Progenitor cell of endocrine pancreas (in vitro differentiated cells): ENCODE measurements around the gene NPFF. TPM values are rescaled to one million over a fixed set of nuclear protein-coding genes. Genes with fewer than 3 reads are reported as not detected.

Experiments used
- DNase-seq: peaks from one replicate; pipeline ENCODE4 v3.0.0; 2021; ENCODE audit warnings: low spot score; ENCODE audit not compliant: unreplicated experiment
- H3K27ac Mint-ChIP-seq: 2 replicates; pipeline ENCODE4 v1.8.0; 2021; ENCODE audit warnings: mild to moderate bottlenecking, moderate library complexity, mixed read lengths
- H3K27me3 Mint-ChIP-seq: 2 replicates; pipeline ENCODE4 v1.8.0; 2021; ENCODE audit warnings: mixed read lengths
- H3K36me3 Mint-ChIP-seq: 2 replicates; pipeline ENCODE4 v1.8.0; 2022; ENCODE audit warnings: mixed read lengths; ENCODE audit not compliant: insufficient read depth
- H3K4me1 Mint-ChIP-seq: 2 replicates; pipeline ENCODE4 v1.8.0; 2021; ENCODE audit warnings: low read depth, mixed read lengths
- H3K4me3 Mint-ChIP-seq: 2 replicates; pipeline ENCODE4 v1.8.0; 2021; ENCODE audit warnings: low read depth, mild to moderate bottlenecking, moderate library complexity, mixed read lengths
- H3K9me3 Mint-ChIP-seq: 2 replicates; pipeline ENCODE4 v1.8.0; 2021; ENCODE audit warnings: low read depth, mixed read lengths
- CTCF ChIP-seq: fragments of 200-600 bp; sonication (generic); IDR thresholded peaks from one replicate; pipeline ENCODE4 v1.5.0; 2021; ENCODE audit warnings: antibody characterized with exemption, mild to moderate bottlenecking; ENCODE audit not compliant: unreplicated experiment
- total RNA-seq: library from RNA; stranded (reverse); gene quantifications from 2 replicates; pipeline ENCODE4 v1.2.1, GENCODE V29; 2021

Gene NPFF
- total RNA-seq, 1 donor from 2014 or later: not detected

DNA sequence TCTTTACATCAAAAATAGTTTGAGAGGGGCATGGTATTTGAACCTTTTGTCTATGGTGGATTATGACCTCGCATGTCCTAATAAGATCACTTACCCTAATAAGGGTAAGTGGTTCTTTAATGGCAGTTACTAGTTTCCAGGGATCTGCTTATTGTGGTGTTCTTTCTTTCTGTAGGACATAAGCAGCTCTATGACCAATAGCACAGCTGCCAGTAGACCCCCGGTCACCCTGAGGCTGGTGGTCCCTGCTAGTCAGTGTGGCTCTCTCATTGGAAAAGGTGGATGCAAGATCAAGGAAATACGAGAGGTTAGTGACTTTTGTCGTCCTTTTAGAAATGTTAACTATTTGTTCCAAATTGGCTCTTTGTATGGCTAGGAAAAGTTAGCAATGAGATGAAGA lies 48.2 kb downstream of the NPFF start:
- peak overlapping the region; percentile 52 for H3K27ac Mint-ChIP-seq
- H3K36me3 Mint-ChIP-seq: peaks cover 54% of the 10 kb centered on the region
- no peaks in the 10 kb centered on the region for H3K9me3 Mint-ChIP-seq
- H3K4me3 Mint-ChIP-seq: no peak overlapping the region
- DNase-seq: no peak
- TF ChIP-seq CTCF: no peak
- peaks cover 19% of the 10 kb centered on the region for H3K4me1 Mint-ChIP-seq
- H3K27me3 Mint-ChIP-seq: no peaks in the 10 kb centered on the region

Other genes starting within 250 kb of the NPFF start
- gene ESPL1, start 239.2 kb downstream of the NPFF start, total RNA-seq: 24.3 and 27.1 TPM in 2 replicates
- 377 and 379 TPM in 2 replicates for gene PFDN5, start 211.9 kb downstream of the NPFF start, total RNA-seq
- gene MYG1, start 207.8 kb downstream of the NPFF start, total RNA-seq: 58.9 and 60.7 TPM in 2 replicates
- 72.1 and 75.0 TPM in 2 replicates for gene AAAS, start 185.9 kb downstream of the NPFF start, total RNA-seq
- 0.10 TPM in 1 of 2 replicates, not detected in the other for gene SP7, start 171.1 kb downstream of the NPFF start, total RNA-seq
- gene SP1, start 127.3 kb downstream of the NPFF start, total RNA-seq: 90.5 and 92.6 TPM in 2 replicates
- gene AMHR2, start 83.6 kb downstream of the NPFF start, total RNA-seq: 35.1 and 35.7 TPM in 2 replicates
- 101 and 106 TPM in 2 replicates for gene PRR13, start 65.8 kb downstream of the NPFF start, total RNA-seq
- 1,366 and 1,400 TPM in 2 replicates for gene PCBP2, start 55.4 kb downstream of the NPFF start, total RNA-seq
- gene MAP3K12, start 8.0 kb downstream of the NPFF start, total RNA-seq: 11.9 and 17.0 TPM in 2 replicates
- 60.2 and 61.5 TPM in 2 replicates for gene TARBP2, start 6.2 kb downstream of the NPFF start, total RNA-seq
- gene ATF7, start 118.9 kb upstream of the NPFF start, total RNA-seq: 47.5 and 51.7 TPM in 2 replicates
- 316 and 327 TPM in 2 replicates for gene ATP5MC2, start 168.6 kb upstream of the NPFF start, total RNA-seq
- 89.5 and 101 TPM in 2 replicates for gene CALCOCO1, start 220.0 kb upstream of the NPFF start, total RNA-seq
- 0.58 TPM in 1 of 2 replicates, not detected in the other for gene CISTR, start 244.5 kb upstream of the NPFF start, total RNA-seq